KMS-11 (cell line): ENCODE data around the gene SCLY.
A peak's percentile ranks its signal among the peaks of the same experiment; 100 is the strongest.
"Not testable (repeated sequence)": the region's sequence is repeated elsewhere in the genome, so short reads cannot be mapped to it uniquely, and the experiment has no call there.

Experiments used
- H2AFZ ChIP-seq: fragments of 200-600 bp; sonication (generic); 2 replicates; pipeline ENCODE4 v1.6.1; 2016; ENCODE audit warnings: antibody characterized with exemption, mixed run types, low read depth
- H3K27ac ChIP-seq: fragments of 200-600 bp; sonication (generic); 2 replicates; pipeline ENCODE4 v1.6.1; 2016; ENCODE audit warnings: mild to moderate bottlenecking, mixed run types
- H3K27me3 ChIP-seq: fragments of 200-600 bp; sonication (generic); 2 replicates; pipeline ENCODE4 v1.6.1; 2017; ENCODE audit warnings: mild to moderate bottlenecking, low read depth, mixed run types, moderate library complexity; ENCODE audit not compliant: insufficient read depth
- H3K36me3 ChIP-seq: fragments of 200-600 bp; sonication (generic); 2 replicates; pipeline ENCODE4 v1.6.1; 2017; ENCODE audit warnings: mild to moderate bottlenecking, mixed run types; ENCODE audit not compliant: insufficient read depth
- H3K4me1 ChIP-seq: fragments of 200-600 bp; sonication (generic); 2 replicates; pipeline ENCODE4 v1.6.1; 2016; ENCODE audit warnings: mild to moderate bottlenecking, low read depth, mixed run types; ENCODE audit not compliant: poor library complexity, severe bottlenecking
- H3K4me2 ChIP-seq: fragments of 200-600 bp; sonication (generic); 2 replicates; pipeline ENCODE4 v1.7.0; 2016; ENCODE audit warnings: mild to moderate bottlenecking, mixed run types
- H3K4me3 ChIP-seq: fragments of 200-600 bp; sonication (generic); IDR thresholded peaks from 2 replicates; pipeline ENCODE4 v1.6.1; 2017; ENCODE audit warnings: low read depth, low read length, mixed read lengths; ENCODE audit not compliant: insufficient read depth
- H3K79me2 ChIP-seq: fragments of 200-600 bp; sonication (generic); 2 replicates; pipeline ENCODE4 v1.6.1; 2016; ENCODE audit warnings: low read depth, mixed run types; ENCODE audit not compliant: insufficient read depth
- H3K9ac ChIP-seq: fragments of 200-600 bp; sonication (generic); 2 replicates; pipeline ENCODE4 v1.6.1; 2016; ENCODE audit warnings: mild to moderate bottlenecking, mixed run types
- H4K20me1 ChIP-seq: fragments of 200-600 bp; sonication (generic); 2 replicates; pipeline ENCODE4 v1.6.1; 2016; ENCODE audit warnings: mild to moderate bottlenecking, mixed run types; ENCODE audit not compliant: insufficient read depth
- CTCF ChIP-seq: fragments of 200-600 bp; sonication (generic); conservative IDR thresholded peaks from 2 replicates; pipeline ENCODE4 v1.6.1; 2017; ENCODE audit warnings: low read depth, mild to moderate bottlenecking, antibody characterized with exemption, low read length, moderate library complexity, mixed read lengths

Gene SCLY

GRCh38 chr2:238032755-238033337, 28.0 kb upstream of the SCLY start:
- no peaks in the 10 kb centered on the region for H3K79me2 ChIP-seq
- no peak for TF ChIP-seq CTCF
- no peaks in the 10 kb centered on the region for H3K36me3 ChIP-seq
- H3K4me2 ChIP-seq = peak overlapping the region; percentile 27; the same call in 1 of the 2 replicates
- H3K27ac ChIP-seq = peak overlapping the region; percentile 33; the same call in 1 of the 2 replicates
- no peaks in the 10 kb centered on the region for H3K27me3 ChIP-seq
- H3K4me3 ChIP-seq = no peak overlapping the region
- H3K9ac ChIP-seq = no peak overlapping the region
- H4K20me1 ChIP-seq = no peaks in the 10 kb centered on the region
- H2AFZ ChIP-seq = no peak overlapping the region
- peaks cover 26% of the 10 kb centered on the region for H3K4me1 ChIP-seq

DNA sequence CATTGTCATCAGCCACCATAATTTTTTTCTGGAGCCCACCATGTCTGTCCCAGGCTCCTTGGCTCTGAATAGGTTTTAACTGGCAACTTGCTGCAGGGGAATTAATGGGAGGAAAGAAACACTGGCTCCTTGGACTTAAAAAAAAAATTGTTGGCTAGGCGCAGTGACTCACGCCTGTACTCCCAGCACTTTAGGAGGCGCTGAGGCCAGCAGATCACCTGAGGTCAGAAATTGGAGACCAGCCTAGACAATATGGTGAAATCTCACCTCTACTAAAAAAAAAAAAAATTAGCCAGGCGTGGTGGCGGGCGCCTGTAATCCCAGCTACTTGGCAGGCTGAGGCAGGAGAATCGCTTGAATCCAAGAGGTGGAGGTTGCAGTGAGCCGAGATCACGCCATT, 26.8 kb upstream of the SCLY start:
- Histone ChIP-seq H3K4me1 (peaks cover 26% of the 10 kb centered on the region), H3K27ac (peak overlapping the region; percentile 33; the same call in 1 of the 2 replicates), H3K4me2 (peak overlapping the region; percentile 27; the same call in 1 of the 2 replicates)
- not testable (repeated sequence) for H4K20me1 ChIP-seq, H3K36me3 ChIP-seq, H2AFZ ChIP-seq, H3K27me3 ChIP-seq, H3K4me3 ChIP-seq, H3K9ac ChIP-seq, H3K79me2 ChIP-seq

GRCh38 chr2:238038203-238038602, 22.6 kb upstream of the SCLY start:
- no peaks in the 10 kb centered on the region for H3K79me2 ChIP-seq
- no peak overlapping the region for H3K9ac ChIP-seq
- H3K4me2 ChIP-seq = no peak overlapping the region
- H3K36me3 ChIP-seq = no peaks in the 10 kb centered on the region
- no peak overlapping the region for H3K27ac ChIP-seq
- no peak overlapping the region for H3K4me3 ChIP-seq
- TF ChIP-seq CTCF = no peak
- H4K20me1 ChIP-seq = no peaks in the 10 kb centered on the region
- no peak overlapping the region for H2AFZ ChIP-seq
- no peaks in the 10 kb centered on the region for H3K27me3 ChIP-seq
- peaks cover 13% of the 10 kb centered on the region for H3K4me1 ChIP-seq

DNA sequence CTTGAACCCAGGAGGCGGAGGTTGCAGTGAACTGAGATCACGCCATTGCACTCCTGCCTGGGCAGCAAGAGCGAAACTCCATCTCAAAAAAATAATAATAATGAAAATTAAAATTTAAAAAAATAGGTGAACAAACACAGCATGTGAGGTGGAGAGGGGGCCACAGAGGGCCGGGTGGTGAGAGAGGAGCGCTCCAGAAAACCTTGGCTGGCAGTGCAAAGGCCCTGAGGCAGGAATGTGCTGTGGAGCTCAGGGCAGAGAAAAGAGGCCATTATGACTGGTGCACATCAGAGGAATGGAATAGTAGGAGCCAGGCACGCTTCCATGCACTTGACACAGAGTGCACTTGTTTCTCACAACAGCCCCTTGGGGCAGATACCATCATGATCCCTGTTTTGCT, 21.6 kb upstream of the SCLY start:
- Histone ChIP-seq H2AFZ (no peak overlapping the region), H3K27ac (no peak overlapping the region), H3K9ac (no peak overlapping the region), H3K36me3 (no peaks in the 10 kb centered on the region), H3K27me3 (no peaks in the 10 kb centered on the region), H4K20me1 (no peaks in the 10 kb centered on the region), H3K4me3 (no peak overlapping the region), H3K79me2 (no peaks in the 10 kb centered on the region), H3K4me1 (peaks cover 3% of the 10 kb centered on the region), H3K4me2 (no peak overlapping the region)
- TF ChIP-seq CTCF = no peak

- H2AFZ ChIP-seq = no peak overlapping the region
- TF ChIP-seq CTCF = no peak
- no peak overlapping the region for H3K27ac ChIP-seq
- no peaks in the 10 kb centered on the region for H3K4me1 ChIP-seq
- H3K79me2 ChIP-seq = no peaks in the 10 kb centered on the region
- no peak overlapping the region for H3K4me2 ChIP-seq
- H3K27me3 ChIP-seq = no peaks in the 10 kb centered on the region
- no peaks in the 10 kb centered on the region for H3K36me3 ChIP-seq
- H3K9ac ChIP-seq = no peak overlapping the region
- H4K20me1 ChIP-seq = no peaks in the 10 kb centered on the region
- no peak overlapping the region for H3K4me3 ChIP-seq
These were observed 20.8 kb upstream of the SCLY start for GRCh38 chr2:238039985-238040384.
